IMR-90 (cell line): ENCODE data around the gene FGB. TPM values are rescaled to one million over a fixed set of nuclear protein-coding genes. Genes with fewer than 3 reads are reported as not detected.

Experiments
- ATAC-seq: fragments of 200-7000 bp; cut with Tn5 transposase; 2 replicates; pipeline ENCODE4 v1.9.1; 2020; ENCODE audit warnings: low read depth, mild to moderate bottlenecking, moderate library complexity
- BruUV-seq: library from RNA; stranded (reverse); fragments of 400-500 nt; replicated peaks from 2 replicates; lab custom pipeline; 2021; lab: Mats Ljungman, UMichigan
- CTCF ChIA-PET: fragments of 300-600 bp; formaldehyde crosslinking; extraction: SDS; loops from one replicate; lab custom pipeline; 2021; ENCODE audit warnings: antibody characterized with exemption; lab: Yijun Ruan, JAX
- POLR2A ChIA-PET: fragments of 300-600 bp; sonication (Branson Sonifier 250); formaldehyde crosslinking; loops from one replicate; lab custom pipeline; 2022; ENCODE audit warnings: antibody characterized with exemption; ENCODE audit not compliant: unreplicated experiment; lab: Charles Lee
- DNase-seq: peaks from one replicate; pipeline ENCODE4 v3.0.0; 2013
- H2AFZ ChIP-seq: replicated peaks from 2 replicates; pipeline ENCODE3; 2013; ENCODE audit warnings: low read length, mild to moderate bottlenecking; ENCODE audit not compliant: poor library complexity
- H2AK5ac ChIP-seq: 2 replicates; pipeline ENCODE4 v1.6.1; 2013; ENCODE audit warnings: low read depth, low read length, inconsistent platforms
- H2AK9ac ChIP-seq: replicated peaks from 2 replicates; pipeline ENCODE3; 2013; ENCODE audit warnings: mild to moderate bottlenecking, low read depth, low read length, moderate library complexity; ENCODE audit not compliant: poor library complexity
- H2BK120ac ChIP-seq: 2 replicates; pipeline ENCODE4 v1.6.1; 2013; ENCODE audit warnings: low read depth, low read length, inconsistent platforms
- H2BK15ac ChIP-seq: 3 replicates; pipeline ENCODE4 v1.6.1; 2013; ENCODE audit warnings: low read depth, low read length, inconsistent platforms
- H2BK20ac ChIP-seq: 2 replicates; pipeline ENCODE4 v1.6.1; 2013; ENCODE audit warnings: low read depth, mild to moderate bottlenecking, inconsistent platforms, low read length, moderate library complexity
- H2BK5ac ChIP-seq: 2 replicates; pipeline ENCODE4 v1.6.1; 2013; ENCODE audit warnings: mild to moderate bottlenecking, low read depth, low read length, inconsistent platforms; ENCODE audit not compliant: poor library complexity, severe bottlenecking
- H3K14ac ChIP-seq: replicated peaks from 2 replicates; pipeline ENCODE4 v1.6.1; 2013; ENCODE audit warnings: low read depth, low read length, inconsistent platforms
- H3K18ac ChIP-seq: 2 replicates; pipeline ENCODE4 v1.6.1; 2013; ENCODE audit warnings: low read depth, low read length, control low read depth
- H3K23ac ChIP-seq: 2 replicates; pipeline ENCODE4 v1.6.1; 2013; ENCODE audit warnings: low read depth, low read length, inconsistent platforms
- H3K27ac ChIP-seq: 2 replicates; pipeline ENCODE4 v1.5.1; 2013; ENCODE audit warnings: mild to moderate bottlenecking, control low read depth, low read length; ENCODE audit not compliant: insufficient read depth
- H3K27me3 ChIP-seq: 2 replicates; pipeline ENCODE4 v1.6.1; 2013; ENCODE audit warnings: low read length; ENCODE audit not compliant: control insufficient read depth, insufficient read depth
- H3K36me3 ChIP-seq: 2 replicates; pipeline ENCODE4 v1.6.1; 2013; ENCODE audit warnings: low read length, mixed read lengths; ENCODE audit not compliant: control insufficient read depth, insufficient read depth
- H3K4ac ChIP-seq: 2 replicates; pipeline ENCODE4 v1.6.1; 2013; ENCODE audit warnings: low read depth, low read length, inconsistent platforms
- H3K4me1 ChIP-seq: 2 replicates; pipeline ENCODE4 v1.6.1; 2013; ENCODE audit warnings: low read length, mixed read lengths; ENCODE audit not compliant: control insufficient read depth, insufficient read depth
- H3K4me2 ChIP-seq: 2 replicates; pipeline ENCODE4 v1.6.1; 2013; ENCODE audit warnings: low read depth, mild to moderate bottlenecking, control low read depth, low read length, moderate library complexity
- H3K4me3 ChIP-seq: 2 replicates; pipeline ENCODE4 v1.5.1; 2013; ENCODE audit warnings: low read depth, mild to moderate bottlenecking, control low read depth, low read length, moderate library complexity; ENCODE audit not compliant: insufficient read depth
- H3K56ac ChIP-seq: 2 replicates; pipeline ENCODE4 v1.6.1; 2013; ENCODE audit warnings: low read length, inconsistent platforms; ENCODE audit not compliant: insufficient read depth; ENCODE audit errors: extremely low read depth
- H3K79me1 ChIP-seq, 2 experiments: 2 replicates each; pipeline ENCODE4 v1.6.1; 2013; ENCODE audit warnings: low read length in 2 of 2, inconsistent platforms in 1 of 2, low read depth in 1 of 2
- H3K9ac ChIP-seq: 2 replicates; pipeline ENCODE4 v1.6.1; 2013; ENCODE audit warnings: low read depth, low read length, control low read depth
- H3K9me1 ChIP-seq: 2 replicates; pipeline ENCODE4 v1.6.1; 2013; ENCODE audit warnings: low read length, inconsistent platforms; ENCODE audit not compliant: insufficient read depth
- H3K9me3 ChIP-seq: 2 replicates; pipeline ENCODE4 v1.6.1; 2013; ENCODE audit warnings: low read length; ENCODE audit not compliant: control insufficient read depth, insufficient read depth
- H4K20me1 ChIP-seq: 2 replicates; pipeline ENCODE4 v1.6.1; 2013; ENCODE audit warnings: low read length, inconsistent platforms; ENCODE audit not compliant: insufficient read depth
- H4K5ac ChIP-seq: 2 replicates; pipeline ENCODE4 v1.6.1; 2013; ENCODE audit warnings: mild to moderate bottlenecking, low read depth, low read length, control low read depth
- H4K8ac ChIP-seq, 2 experiments: 2 replicates each; pipeline ENCODE4 v1.6.1; 2013; ENCODE audit warnings: low read depth in 2 of 2, low read length in 2 of 2, control low read depth in 1 of 2, inconsistent platforms in 1 of 2
- H4K91ac ChIP-seq: 2 replicates; pipeline ENCODE4 v1.6.1; 2013; ENCODE audit warnings: low read depth, low read length, inconsistent platforms; ENCODE audit not compliant: insufficient read depth
- CEBPB ChIP-seq: IDR thresholded peaks from 2 replicates; pipeline ENCODE4 v1.6.1; 2012; ENCODE audit warnings: low read depth, low read length, improper control_type of control experiment
- MAFK ChIP-seq: IDR thresholded peaks from 2 replicates; pipeline ENCODE4 v1.6.1; 2012; ENCODE audit warnings: low read depth, low read length, improper control_type of control experiment
- MAZ ChIP-seq: IDR thresholded peaks from 2 replicates; pipeline ENCODE4 v1.6.1; 2012; ENCODE audit warnings: low read depth, mild to moderate bottlenecking, low read length, improper control_type of control experiment, moderate library complexity, borderline replicate concordance
- MXI1 ChIP-seq: IDR thresholded peaks from 2 replicates; pipeline ENCODE4 v1.6.1; 2012; ENCODE audit warnings: low read depth, mild to moderate bottlenecking, low read length, moderate library complexity, borderline replicate concordance
- POLR2A ChIP-seq: IDR thresholded peaks from 2 replicates; pipeline ENCODE4 v1.6.1; 2012; ENCODE audit warnings: mild to moderate bottlenecking, low read depth, low read length
- RCOR1 ChIP-seq: IDR thresholded peaks from 2 replicates; pipeline ENCODE4 v1.6.1; 2012; ENCODE audit warnings: mild to moderate bottlenecking, low read length, improper control_type of control experiment; ENCODE audit not compliant: insufficient replicate concordance
- RFX5 ChIP-seq: IDR thresholded peaks from 2 replicates; pipeline ENCODE4 v1.8.0; 2012; ENCODE audit warnings: low read depth, mild to moderate bottlenecking, low read length, moderate library complexity
- WGBS, 2 experiments: methylation state at CpG; one replicate each; pipeline versions ENCODE4 v1.1.5 to v1.1.7; 2013; ENCODE audit warnings: missing lambda C conversion rate in 2 of 2; ENCODE audit not compliant: insufficient read length in 1 of 2; ENCODE audit errors: extremely low coverage in 2 of 2; 5-methylcytosine and 5-hydroxymethylcytosine counted together
- dilution Hi-C: fragments of 300-500 bp; cut with HindIII; formaldehyde crosslinking; loops from one replicate; pipeline ENCODE4 v1.14.3; 2018; ENCODE audit warnings: low sequenced_read_pairs; ENCODE audit not compliant: unreplicated experiment
- in situ Hi-C: fragments of 300-500 bp; cut with MboI; formaldehyde crosslinking; loops from 3 replicates; pipeline ENCODE4 v1.14.3; 2019; ENCODE audit warnings: low sequenced_read_pairs, inconsistent platforms, mixed read lengths
- intact Hi-C: fragments of 100-400 bp; cut with micrococcal nuclease; formaldehyde crosslinking; loops from 2 replicates; pipeline ENCODE4 v1.10.0; 2022
- polyA plus RNA-seq, 3 experiments: library from polyadenylated mRNA; depleted of rRNA; stranded (reverse); fragments of >200 nt; gene quantifications; 2 replicates each; pipeline ENCODE4 v1.2.3, GENCODE V29; 2012; ENCODE audit warnings: low replicate concordance in 1 of 3
- total RNA-seq: library from RNA; depleted of rRNA; stranded (reverse); fragments of >200 nt; gene quantifications from 2 replicates; pipeline ENCODE4 v1.2.3, GENCODE V29; 2012
- TF ChIP-seq, protein P1 (sequence below): fragments of 150-350 bp; IDR thresholded peaks from 2 replicates; pipeline ENCODE4 v1.6.1; 2017; ENCODE audit warnings: mild to moderate bottlenecking, antibody characterized with exemption, low read length, low read depth
- TF ChIP-seq, protein P2 (sequence below): conservative IDR thresholded peaks from 2 replicates; pipeline ENCODE4 v1.5.1; 2012; ENCODE audit warnings: mild to moderate bottlenecking, low read depth, low read length, improper control_type of control experiment
- TF ChIP-seq, protein P3 (sequence below): fragments of 150-350 bp; IDR thresholded peaks from 2 replicates; pipeline ENCODE4 v1.6.1; 2016; ENCODE audit warnings: low read depth, mild to moderate bottlenecking, low read length, moderate library complexity, borderline replicate concordance

The FGB gene
- total and polyA plus RNA-seq, 2 of the 4 experiments (the other 2 are of a cell fraction): not detected

DNA sequence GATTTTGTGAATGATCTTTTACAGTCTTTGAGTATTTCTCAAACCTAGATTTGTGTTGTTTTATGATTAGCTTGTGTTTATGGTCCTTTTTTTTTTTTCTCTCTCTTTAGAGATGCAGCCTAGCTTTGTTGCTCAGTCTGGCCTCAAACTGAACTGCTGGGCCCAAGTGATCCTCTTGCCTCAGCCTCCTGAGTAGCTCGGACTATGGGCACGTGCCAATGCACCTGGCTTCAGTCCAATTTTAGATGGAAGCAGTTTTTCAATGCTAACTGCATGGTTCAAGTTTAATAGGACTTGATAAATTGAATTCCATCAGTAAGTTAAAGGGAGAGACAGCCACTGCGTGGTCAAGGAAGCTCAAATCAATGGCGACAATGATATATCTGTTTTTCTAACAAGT lies 53.5 kb downstream of the FGB start:
- ATAC-seq: no peak
- Histone ChIP-seq H3K56ac (no peak overlapping the region), H2BK20ac (no peak overlapping the region), H2AFZ (no peak overlapping the region), H4K20me1 (no peaks in the 10 kb centered on the region), H3K23ac (no peak overlapping the region), H4K91ac (no peak overlapping the region), H3K27me3 (no peaks in the 10 kb centered on the region; the same call in 1 of the 2 replicates), H3K27ac (no peak overlapping the region), H3K18ac (no peak overlapping the region), H2BK15ac (no peak overlapping the region), H3K4ac (no peak overlapping the region), H3K9me3 (no peaks in the 10 kb centered on the region), H3K14ac (no peak overlapping the region), H3K9ac (no peak overlapping the region), H3K9me1 (no peaks in the 10 kb centered on the region), H2AK9ac (no peak overlapping the region), H4K5ac (no peak overlapping the region), H3K4me3 (no peak overlapping the region), H4K8ac (no peak overlapping the region), H3K79me1 (no peaks in the 10 kb centered on the region), H2AK5ac (no peak overlapping the region), H2BK120ac (no peak overlapping the region), H3K4me1 (no peaks in the 10 kb centered on the region), H3K36me3 (no peaks in the 10 kb centered on the region), H2BK5ac (no peak overlapping the region), H3K4me2 (no peak overlapping the region)
- in situ Hi-C loops (loop anchor here (5.0 kb wide), 1 partner anchor 64 kb away; the partner anchor contains the start of gene PLRG1), intact Hi-C loops (no loop called here), dilution Hi-C loops (no loop called here)
- BruUV-seq: no TSS peak
- 21% methylated on average over 2 of the region's 4 CpGs; no CpG with 5 or more reads in 1 of the 2 experiments for WGBS, 2 experiments
- POLR2A ChIA-PET: no interaction called here
- TF ChIP-seq, protein P1, sequence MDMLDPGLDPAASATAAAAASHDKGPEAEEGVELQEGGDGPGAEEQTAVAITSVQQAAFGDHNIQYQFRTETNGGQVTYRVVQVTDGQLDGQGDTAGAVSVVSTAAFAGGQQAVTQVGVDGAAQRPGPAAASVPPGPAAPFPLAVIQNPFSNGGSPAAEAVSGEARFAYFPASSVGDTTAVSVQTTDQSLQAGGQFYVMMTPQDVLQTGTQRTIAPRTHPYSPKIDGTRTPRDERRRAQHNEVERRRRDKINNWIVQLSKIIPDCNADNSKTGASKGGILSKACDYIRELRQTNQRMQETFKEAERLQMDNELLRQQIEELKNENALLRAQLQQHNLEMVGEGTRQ: no peak
- TF ChIP-seq, protein P2, sequence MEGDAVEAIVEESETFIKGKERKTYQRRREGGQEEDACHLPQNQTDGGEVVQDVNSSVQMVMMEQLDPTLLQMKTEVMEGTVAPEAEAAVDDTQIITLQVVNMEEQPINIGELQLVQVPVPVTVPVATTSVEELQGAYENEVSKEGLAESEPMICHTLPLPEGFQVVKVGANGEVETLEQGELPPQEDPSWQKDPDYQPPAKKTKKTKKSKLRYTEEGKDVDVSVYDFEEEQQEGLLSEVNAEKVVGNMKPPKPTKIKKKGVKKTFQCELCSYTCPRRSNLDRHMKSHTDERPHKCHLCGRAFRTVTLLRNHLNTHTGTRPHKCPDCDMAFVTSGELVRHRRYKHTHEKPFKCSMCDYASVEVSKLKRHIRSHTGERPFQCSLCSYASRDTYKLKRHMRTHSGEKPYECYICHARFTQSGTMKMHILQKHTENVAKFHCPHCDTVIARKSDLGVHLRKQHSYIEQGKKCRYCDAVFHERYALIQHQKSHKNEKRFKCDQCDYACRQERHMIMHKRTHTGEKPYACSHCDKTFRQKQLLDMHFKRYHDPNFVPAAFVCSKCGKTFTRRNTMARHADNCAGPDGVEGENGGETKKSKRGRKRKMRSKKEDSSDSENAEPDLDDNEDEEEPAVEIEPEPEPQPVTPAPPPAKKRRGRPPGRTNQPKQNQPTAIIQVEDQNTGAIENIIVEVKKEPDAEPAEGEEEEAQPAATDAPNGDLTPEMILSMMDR: no peak
- TF ChIP-seq RCOR1 (no peak), MXI1 (no peak), MAFK (no peak), MAZ (no peak), CEBPB (no peak), POLR2A (no peak), RFX5 (no peak)
- TF ChIP-seq, protein P3, sequence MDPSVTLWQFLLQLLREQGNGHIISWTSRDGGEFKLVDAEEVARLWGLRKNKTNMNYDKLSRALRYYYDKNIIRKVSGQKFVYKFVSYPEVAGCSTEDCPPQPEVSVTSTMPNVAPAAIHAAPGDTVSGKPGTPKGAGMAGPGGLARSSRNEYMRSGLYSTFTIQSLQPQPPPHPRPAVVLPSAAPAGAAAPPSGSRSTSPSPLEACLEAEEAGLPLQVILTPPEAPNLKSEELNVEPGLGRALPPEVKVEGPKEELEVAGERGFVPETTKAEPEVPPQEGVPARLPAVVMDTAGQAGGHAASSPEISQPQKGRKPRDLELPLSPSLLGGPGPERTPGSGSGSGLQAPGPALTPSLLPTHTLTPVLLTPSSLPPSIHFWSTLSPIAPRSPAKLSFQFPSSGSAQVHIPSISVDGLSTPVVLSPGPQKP: no peak
- no peak for DNase-seq
- CTCF ChIA-PET: interaction anchor here (0.6 kb wide), 1 partner anchor 8 kb away, joined by 3 read pairs; no protein-coding TSS in a partner anchor
